ENCODE measurements around the gene TMEM150A. TPM values are rescaled to one million over a fixed set of nuclear protein-coding genes. Genes with fewer than 3 reads are reported as not detected.
"Not testable (repeated sequence)": the region's sequence is repeated elsewhere in the genome, so short reads cannot be mapped to it uniquely, and the experiment has no call there.

TMEM150A gene
- total RNA-seq, 1 donor from 2014 or later = 15.8 TPM

GRCh38 chr2:85583667-85584353, 18.7 kb downstream of the TMEM150A start:
- DNase-seq (ENCODE audit: low spot score) (no peak), ATAC-seq (no peak)
- intact Hi-C loops (cut with DNase I) = no loop called here

- DNase-seq (ENCODE audit: low spot score) (no peak), ATAC-seq (no peak)
- intact Hi-C loops (cut with DNase I) = no loop called here
Observed at GRCh38 chr2:85582492-85582891, 20.0 kb downstream of the TMEM150A start.

- DNase-seq (ENCODE audit: low spot score) (no peak), ATAC-seq (no peak)
- intact Hi-C loops (cut with DNase I) = no loop called here
Observed at GRCh38 chr2:85580206-85580605, 22.3 kb downstream of the TMEM150A start.

- DNase-seq (ENCODE audit: low spot score) (no peak), ATAC-seq (peak; percentile 51)
- intact Hi-C loops (cut with DNase I) = no loop called here
Observed at GRCh38 chr2:85579266-85579935, 23.1 kb downstream of the TMEM150A start.

GRCh38 chr2:85578243-85579180, 24.0 kb downstream of the TMEM150A start:
- ATAC-seq (peak; percentile 78), DNase-seq (ENCODE audit: low spot score) (no peak)
- intact Hi-C loops (cut with DNase I) = no loop called here

- ATAC-seq = peak; percentile 48
- DNase-seq (ENCODE audit: low spot score) = no peak
- intact Hi-C loops (cut with DNase I) = no loop called here
Observed at GRCh38 chr2:85577386-85578242, 24.9 kb downstream of the TMEM150A start, which contains the start of gene VAMP8. Gene VAMP8, plus strand, starts transcription at chr2:85577586. Its CDS starts 61 bp downstream, at chr2:85577647.

GRCh38 chr2:85577063-85577385, 25.5 kb downstream of the TMEM150A start:
- ATAC-seq = no peak
- DNase-seq (ENCODE audit: low spot score) = no peak
- intact Hi-C loops (cut with DNase I) = no loop called here

GRCh38 chr2:85575739-85576138, 26.8 kb downstream of the TMEM150A start:
- intact Hi-C loops (cut with DNase I) = no loop called here
- DNase-seq (ENCODE audit: low spot score) (no peak), ATAC-seq (no peak)

- DNase-seq (ENCODE audit: low spot score) = no peak
- no peak for ATAC-seq
- intact Hi-C loops (cut with DNase I) = no loop called here
Observed at GRCh38 chr2:85566265-85566664, 36.2 kb downstream of the TMEM150A start.

GRCh38 chr2:85564144-85564563, 38.3 kb downstream of the TMEM150A start:
- intact Hi-C loops (cut with DNase I) = no loop called here
- no peak for DNase-seq (ENCODE audit: low spot score)
- ATAC-seq = no peak

GRCh38 chr2:85561280-85562212, 41.0 kb downstream of the TMEM150A start, which contains the start of gene GGCX:
Gene GGCX, minus strand, starts transcription at chr2:85561493. Its CDS starts 65 bp downstream, at chr2:85561428.
- DNase-seq (ENCODE audit: low spot score) (peak; percentile 98), ATAC-seq (peak; percentile 97)
- intact Hi-C loops (cut with DNase I) = no loop called here

GRCh38 chr2:85560812-85561279, 41.7 kb downstream of the TMEM150A start:
- DNase-seq (ENCODE audit: low spot score) (no peak), ATAC-seq (peak; percentile 53)
- intact Hi-C loops (cut with DNase I) = no loop called here

GRCh38 chr2:85560403-85560726, 42.1 kb downstream of the TMEM150A start:
- DNase-seq (ENCODE audit: low spot score); intact Hi-C loops (cut with DNase I): not testable (repeated sequence)

GRCh38 chr2:85558160-85558559, 44.3 kb downstream of the TMEM150A start:
- ATAC-seq (no peak), DNase-seq (ENCODE audit: low spot score) (no peak)
- intact Hi-C loops (cut with DNase I) = no loop called here

More at GRCh38 chr2:85560403-85560726, 42.1 kb downstream of the TMEM150A start:
- ATAC-seq = not testable (repeated sequence)

GRCh38 chr2:85557130-85557529, 45.4 kb downstream of the TMEM150A start:
- intact Hi-C loops (cut with DNase I) = no loop called here
- DNase-seq (ENCODE audit: low spot score) (no peak), ATAC-seq (no peak)

- intact Hi-C loops (cut with DNase I) = no loop called here
- ATAC-seq (no peak), DNase-seq (ENCODE audit: low spot score) (no peak)
Observed at GRCh38 chr2:85554980-85555612, 47.4 kb downstream of the TMEM150A start.

- DNase-seq (ENCODE audit: low spot score) (no peak), ATAC-seq (no peak)
- intact Hi-C loops (cut with DNase I) = loop anchor here (2.0 kb wide), 1 partner anchor 132 kb away; no protein-coding TSS in a partner anchor
Observed at GRCh38 chr2:85553184-85553583, 49.3 kb downstream of the TMEM150A start.

Measured in sciatic nerve (tissue), 2 donors.